ENCODE data around the gene SLAMF1. TPM values are rescaled to one million over a fixed set of nuclear protein-coding genes. Genes with fewer than 3 reads are reported as not detected.
"Not testable (repeated sequence)": the region's sequence is repeated elsewhere in the genome, so short reads cannot be mapped to it uniquely, and the experiment has no call there.

The SLAMF1 gene
- total RNA-seq, 1 donor from 2014 or later, result under 0.01 TPM

- DNase-seq (ENCODE audit: low read depth in 2 of 2), result no peak
Measured at GRCh38 chr1:160665330-160666078, 18.7 kb upstream of the SLAMF1 start.

- no peak for DNase-seq (ENCODE audit: low read depth in 2 of 2)
Measured at GRCh38 chr1:160664573-160665051, 17.8 kb upstream of the SLAMF1 start.

GRCh38 chr1:160662910-160663309 is 16.1 kb upstream of the SLAMF1 start:
- no peak for DNase-seq (ENCODE audit: low read depth in 2 of 2)

- no peak for DNase-seq (ENCODE audit: low read depth in 2 of 2)
Measured at GRCh38 chr1:160659566-160659965, 12.7 kb upstream of the SLAMF1 start.

GRCh38 chr1:160658814-160659193 is 12.0 kb upstream of the SLAMF1 start:
- no peak for DNase-seq (ENCODE audit: low read depth in 2 of 2)

GRCh38 chr1:160658162-160658813 is 11.4 kb upstream of the SLAMF1 start:
- no peak for DNase-seq (ENCODE audit: low read depth in 2 of 2)

- DNase-seq (ENCODE audit: low read depth in 2 of 2), result no peak
Measured at GRCh38 chr1:160657250-160657781, 10.5 kb upstream of the SLAMF1 start.

GRCh38 chr1:160656737-160657136 is 9.9 kb upstream of the SLAMF1 start:
- DNase-seq (ENCODE audit: low read depth in 2 of 2), result no peak

- no peak for DNase-seq (ENCODE audit: low read depth in 2 of 2)
Measured at GRCh38 chr1:160653620-160654016, 6.8 kb upstream of the SLAMF1 start.

- DNase-seq (ENCODE audit: low read depth in 2 of 2), result no peak
Measured at GRCh38 chr1:160652924-160653619, 6.2 kb upstream of the SLAMF1 start.

GRCh38 chr1:160652065-160652641 is 5.3 kb upstream of the SLAMF1 start:
- not testable (repeated sequence) for DNase-seq (ENCODE audit: low read depth in 2 of 2)

GRCh38 chr1:160651433-160652064 is 4.7 kb upstream of the SLAMF1 start:
- DNase-seq (ENCODE audit: low read depth in 2 of 2), result no peak

- DNase-seq (ENCODE audit: low read depth in 2 of 2), result no peak
Measured at GRCh38 chr1:160647329-160647720, 481 bp upstream of the SLAMF1 start.

- DNase-seq (ENCODE audit: low read depth in 2 of 2), result no peak
Measured at GRCh38 chr1:160646180-160646579, 664 bp downstream of the SLAMF1 start.

GRCh38 chr1:160645386-160646130 is 1.3 kb downstream of the SLAMF1 start:
- DNase-seq (ENCODE audit: low read depth in 2 of 2), result no peak

GRCh38 chr1:160644399-160644798 is 2.4 kb downstream of the SLAMF1 start:
- no peak for DNase-seq (ENCODE audit: low read depth in 2 of 2)

GRCh38 chr1:160643138-160643537 is 3.7 kb downstream of the SLAMF1 start:
- DNase-seq (ENCODE audit: low read depth in 2 of 2), result no peak

- DNase-seq (ENCODE audit: low read depth in 2 of 2), result no peak
Measured at GRCh38 chr1:160642281-160642644, 4.6 kb downstream of the SLAMF1 start.

- no peak for DNase-seq (ENCODE audit: low read depth in 2 of 2)
Measured at GRCh38 chr1:160641323-160642280, 5.2 kb downstream of the SLAMF1 start.

Data from dermis microvascular lymphatic vessel endothelial cell (primary cell).